Liver (tissue), 9 donors: Measurements from ENCODE around the gene CXCL6. TPM values are rescaled to one million over a fixed set of nuclear protein-coding genes. Genes with fewer than 3 reads are reported as not detected.

Source experiments
- DNase-seq: peaks from one replicate; pipeline ENCODE4 v3.0.0-alpha.2; 2017; ENCODE audit warnings: low spot score
- H3K27ac ChIP-seq, 2 donors: one replicate each; pipeline ENCODE4 v1.7.0; 2013; ENCODE audit warnings: inconsistent platforms in 2 of 2, low read length in 2 of 2, control low read depth in 1 of 2, low read depth in 1 of 2, mild to moderate bottlenecking in 1 of 2
- H3K27me3 ChIP-seq, 4 donors: one replicate each; pipeline versions ENCODE4 v1.6.1 to v1.7.0; 2013; ENCODE audit warnings: low read length in 3 of 4, inconsistent platforms in 1 of 4, mild to moderate bottlenecking in 1 of 4, moderate library complexity in 1 of 4; ENCODE audit not compliant: control insufficient read depth in 4 of 4, insufficient read depth in 4 of 4
- H3K36me3 ChIP-seq, 4 donors: one replicate each; pipeline versions ENCODE4 v1.6.1 to v1.7.0; 2013; ENCODE audit warnings: low read length in 3 of 4, mild to moderate bottlenecking in 3 of 4, low read depth in 1 of 4, moderate library complexity in 1 of 4; ENCODE audit not compliant: control insufficient read depth in 4 of 4, insufficient read depth in 3 of 4
- H3K4me1 ChIP-seq, 4 donors: one replicate each; pipeline versions ENCODE4 v1.6.1 to v1.7.0; 2013; ENCODE audit warnings: low read length in 3 of 4, mild to moderate bottlenecking in 3 of 4, moderate library complexity in 1 of 4; ENCODE audit not compliant: control insufficient read depth in 4 of 4, insufficient read depth in 4 of 4
- H3K4me3 ChIP-seq, 3 donors: one replicate each; pipeline versions ENCODE4 v1.6.1 to v1.7.0; 2013; ENCODE audit warnings: low read length in 3 of 3, control low read depth in 1 of 3, low read depth in 1 of 3, mild to moderate bottlenecking in 1 of 3
- H3K9ac ChIP-seq, 2 donors: one replicate each; pipeline ENCODE4 v1.7.0; 2013; ENCODE audit warnings: low read length in 2 of 2, mild to moderate bottlenecking in 2 of 2, moderate library complexity in 2 of 2, control low read depth in 1 of 2, low read depth in 1 of 2
- H3K9me3 ChIP-seq, 4 donors: one replicate each; pipeline versions ENCODE4 v1.6.1 to v1.7.0; 2013; ENCODE audit warnings: low read length in 3 of 4; ENCODE audit not compliant: control insufficient read depth in 4 of 4
- EGR1 ChIP-seq, 2 donors: IDR thresholded peaks; 2 replicates each; pipeline ENCODE4 v1.6.1; 2016 to 2018; ENCODE audit warnings: antibody characterized with exemption in 2 of 2, low read depth in 2 of 2
- FOXA1 ChIP-seq: IDR thresholded peaks from 2 replicates; pipeline ENCODE4 v1.6.1; 2016; ENCODE audit warnings: antibody characterized with exemption
- HNF4A ChIP-seq, 2 donors: conservative IDR thresholded peaks; 2 replicates each; pipeline ENCODE4 v1.6.1; 2016; ENCODE audit warnings: antibody characterized with exemption in 2 of 2, mild to moderate bottlenecking in 2 of 2
- HNF4G ChIP-seq: IDR thresholded peaks from 2 replicates; pipeline ENCODE4 v1.6.1; 2016; ENCODE audit warnings: antibody characterized with exemption
- RAD21 ChIP-seq, 2 donors: IDR thresholded peaks; 2 replicates each; pipeline ENCODE4 v1.6.1; 2016; ENCODE audit warnings: antibody characterized with exemption in 2 of 2, mild to moderate bottlenecking in 2 of 2
- RXRA ChIP-seq, 2 donors: IDR thresholded peaks; 2 replicates each; pipeline ENCODE4 v1.6.1; 2017 to 2018; ENCODE audit warnings: antibody characterized with exemption in 2 of 2, mild to moderate bottlenecking in 1 of 2
- TAF1 ChIP-seq: conservative IDR thresholded peaks from 2 replicates; pipeline ENCODE4 v1.6.1; 2016; ENCODE audit warnings: antibody characterized with exemption, mild to moderate bottlenecking
- WGBS: extraction: QIAGEN DNeasy Blood & Tissue Kit; methylation state at CpG from one replicate; pipeline ENCODE4 v1.1.7; 2013; 5-methylcytosine and 5-hydroxymethylcytosine counted together
- polyA plus RNA-seq, 2 donors: library from polyadenylated mRNA; stranded (reverse) in 1 of 2; unstranded in 1 of 2; fragments of 200-250 nt in 1 of 2; fragments of >200 nt in 1 of 2; fragmentation: Nextera tagmentation in 1 of 2; extraction: Ambion mirVana in 1 of 2; gene quantifications; one replicate each; pipeline versions ENCODE4 v1.2.1 to v1.2.3, GENCODE V29; 2013 to 2015
- total RNA-seq, 2 donors: library from RNA; depleted of rRNA; stranded (reverse); fragments of >200 nt; gene quantifications; one replicate each; pipeline ENCODE4 v1.2.3, GENCODE V29; 2014
- TF ChIP-seq, protein P1 (sequence below): IDR thresholded peaks from 2 replicates; pipeline ENCODE4 v1.6.1; 2016; ENCODE audit warnings: antibody characterized with exemption
- TF ChIP-seq, protein P2 (sequence below): IDR thresholded peaks from 2 replicates; pipeline ENCODE4 v1.6.1; 2016; ENCODE audit warnings: antibody characterized with exemption
- TF ChIP-seq, protein P3 (sequence below): fragments of 150-350 bp; IDR thresholded peaks from 2 replicates; pipeline ENCODE4 v1.5.1; 2017; ENCODE audit warnings: improper control_type of control experiment, low read depth, low read length; ENCODE audit not compliant: missing input control
- TF ChIP-seq, protein P4 (sequence below): IDR thresholded peaks from 2 replicates; pipeline ENCODE4 v1.6.1; 2016; ENCODE audit warnings: antibody characterized with exemption, mild to moderate bottlenecking
- TF ChIP-seq, protein P5 (sequence below): IDR thresholded peaks from 2 replicates; pipeline ENCODE4 v1.6.1; 2016; ENCODE audit warnings: antibody characterized with exemption
- donor health status: healthy.
- donor health status: healthy.
- donor health status: healthy.
- donor health status: healthy.
- donor health status: healthy.

Gene CXCL6
- total and polyA plus RNA-seq, 4 donors, result 0.19 to 5.5 (median 3.2) TPM

DNA sequence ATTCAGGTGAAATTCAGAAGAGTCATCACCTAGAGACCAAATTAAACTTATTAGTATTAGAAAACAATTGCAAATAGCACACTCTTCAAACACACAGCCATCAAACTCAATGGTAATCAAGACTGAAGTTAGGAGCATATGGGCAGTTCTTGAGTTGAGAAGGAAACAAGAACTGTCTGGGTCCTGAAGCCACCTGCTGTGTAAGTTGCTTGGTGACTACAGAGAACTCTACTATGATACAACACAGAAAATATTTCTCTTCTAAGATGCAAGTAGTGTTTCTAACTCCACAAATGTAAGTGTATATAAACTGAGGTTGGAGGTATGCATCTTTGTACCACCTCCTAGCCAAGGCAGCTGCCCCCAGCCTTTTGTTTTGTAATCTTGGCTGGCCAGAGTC, 16.3 kb downstream of the CXCL6 start:
- Histone ChIP-seq H3K27ac (no peak overlapping the region), H3K4me3 (no peak overlapping the region), H3K36me3 (no peaks in the 10 kb centered on the region), H3K4me1 (peaks cover 3 to 34% (median 11%) of the 10 kb centered on the region in 4 donors), H3K9me3 (no peaks in the 10 kb centered on the region), H3K27me3 (no peaks in the 10 kb centered on the region), H3K9ac (no peak overlapping the region)
- DNase-seq, result no peak
- TF ChIP-seq RXRA (IDR thresholded peaks at IDR 0.05) (no peak), RAD21 (IDR thresholded peaks at IDR 0.05) (no peak), EGR1 (IDR thresholded peaks at IDR 0.05; ENCODE audit: low read depth in 2 of 2) (no peak), HNF4G (no peak), FOXA1 (no peak), TAF1 (no peak), HNF4A (conservative IDR thresholded peaks at IDR 0.05) (no peak)
- TF ChIP-seq, protein P1, sequence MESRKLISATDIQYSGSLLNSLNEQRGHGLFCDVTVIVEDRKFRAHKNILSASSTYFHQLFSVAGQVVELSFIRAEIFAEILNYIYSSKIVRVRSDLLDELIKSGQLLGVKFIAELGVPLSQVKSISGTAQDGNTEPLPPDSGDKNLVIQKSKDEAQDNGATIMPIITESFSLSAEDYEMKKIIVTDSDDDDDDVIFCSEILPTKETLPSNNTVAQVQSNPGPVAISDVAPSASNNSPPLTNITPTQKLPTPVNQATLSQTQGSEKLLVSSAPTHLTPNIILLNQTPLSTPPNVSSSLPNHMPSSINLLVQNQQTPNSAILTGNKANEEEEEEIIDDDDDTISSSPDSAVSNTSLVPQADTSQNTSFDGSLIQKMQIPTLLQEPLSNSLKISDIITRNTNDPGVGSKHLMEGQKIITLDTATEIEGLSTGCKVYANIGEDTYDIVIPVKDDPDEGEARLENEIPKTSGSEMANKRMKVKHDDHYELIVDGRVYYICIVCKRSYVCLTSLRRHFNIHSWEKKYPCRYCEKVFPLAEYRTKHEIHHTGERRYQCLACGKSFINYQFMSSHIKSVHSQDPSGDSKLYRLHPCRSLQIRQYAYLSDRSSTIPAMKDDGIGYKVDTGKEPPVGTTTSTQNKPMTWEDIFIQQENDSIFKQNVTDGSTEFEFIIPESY, result no peak
- TF ChIP-seq, protein P2, sequence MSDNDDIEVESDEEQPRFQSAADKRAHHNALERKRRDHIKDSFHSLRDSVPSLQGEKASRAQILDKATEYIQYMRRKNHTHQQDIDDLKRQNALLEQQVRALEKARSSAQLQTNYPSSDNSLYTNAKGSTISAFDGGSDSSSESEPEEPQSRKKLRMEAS, result no peak
- TF ChIP-seq, protein P3, sequence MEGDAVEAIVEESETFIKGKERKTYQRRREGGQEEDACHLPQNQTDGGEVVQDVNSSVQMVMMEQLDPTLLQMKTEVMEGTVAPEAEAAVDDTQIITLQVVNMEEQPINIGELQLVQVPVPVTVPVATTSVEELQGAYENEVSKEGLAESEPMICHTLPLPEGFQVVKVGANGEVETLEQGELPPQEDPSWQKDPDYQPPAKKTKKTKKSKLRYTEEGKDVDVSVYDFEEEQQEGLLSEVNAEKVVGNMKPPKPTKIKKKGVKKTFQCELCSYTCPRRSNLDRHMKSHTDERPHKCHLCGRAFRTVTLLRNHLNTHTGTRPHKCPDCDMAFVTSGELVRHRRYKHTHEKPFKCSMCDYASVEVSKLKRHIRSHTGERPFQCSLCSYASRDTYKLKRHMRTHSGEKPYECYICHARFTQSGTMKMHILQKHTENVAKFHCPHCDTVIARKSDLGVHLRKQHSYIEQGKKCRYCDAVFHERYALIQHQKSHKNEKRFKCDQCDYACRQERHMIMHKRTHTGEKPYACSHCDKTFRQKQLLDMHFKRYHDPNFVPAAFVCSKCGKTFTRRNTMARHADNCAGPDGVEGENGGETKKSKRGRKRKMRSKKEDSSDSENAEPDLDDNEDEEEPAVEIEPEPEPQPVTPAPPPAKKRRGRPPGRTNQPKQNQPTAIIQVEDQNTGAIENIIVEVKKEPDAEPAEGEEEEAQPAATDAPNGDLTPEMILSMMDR, result no peak
- TF ChIP-seq, protein P4, sequence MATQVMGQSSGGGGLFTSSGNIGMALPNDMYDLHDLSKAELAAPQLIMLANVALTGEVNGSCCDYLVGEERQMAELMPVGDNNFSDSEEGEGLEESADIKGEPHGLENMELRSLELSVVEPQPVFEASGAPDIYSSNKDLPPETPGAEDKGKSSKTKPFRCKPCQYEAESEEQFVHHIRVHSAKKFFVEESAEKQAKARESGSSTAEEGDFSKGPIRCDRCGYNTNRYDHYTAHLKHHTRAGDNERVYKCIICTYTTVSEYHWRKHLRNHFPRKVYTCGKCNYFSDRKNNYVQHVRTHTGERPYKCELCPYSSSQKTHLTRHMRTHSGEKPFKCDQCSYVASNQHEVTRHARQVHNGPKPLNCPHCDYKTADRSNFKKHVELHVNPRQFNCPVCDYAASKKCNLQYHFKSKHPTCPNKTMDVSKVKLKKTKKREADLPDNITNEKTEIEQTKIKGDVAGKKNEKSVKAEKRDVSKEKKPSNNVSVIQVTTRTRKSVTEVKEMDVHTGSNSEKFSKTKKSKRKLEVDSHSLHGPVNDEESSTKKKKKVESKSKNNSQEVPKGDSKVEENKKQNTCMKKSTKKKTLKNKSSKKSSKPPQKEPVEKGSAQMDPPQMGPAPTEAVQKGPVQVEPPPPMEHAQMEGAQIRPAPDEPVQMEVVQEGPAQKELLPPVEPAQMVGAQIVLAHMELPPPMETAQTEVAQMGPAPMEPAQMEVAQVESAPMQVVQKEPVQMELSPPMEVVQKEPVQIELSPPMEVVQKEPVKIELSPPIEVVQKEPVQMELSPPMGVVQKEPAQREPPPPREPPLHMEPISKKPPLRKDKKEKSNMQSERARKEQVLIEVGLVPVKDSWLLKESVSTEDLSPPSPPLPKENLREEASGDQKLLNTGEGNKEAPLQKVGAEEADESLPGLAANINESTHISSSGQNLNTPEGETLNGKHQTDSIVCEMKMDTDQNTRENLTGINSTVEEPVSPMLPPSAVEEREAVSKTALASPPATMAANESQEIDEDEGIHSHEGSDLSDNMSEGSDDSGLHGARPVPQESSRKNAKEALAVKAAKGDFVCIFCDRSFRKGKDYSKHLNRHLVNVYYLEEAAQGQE, result no peak

DNA sequence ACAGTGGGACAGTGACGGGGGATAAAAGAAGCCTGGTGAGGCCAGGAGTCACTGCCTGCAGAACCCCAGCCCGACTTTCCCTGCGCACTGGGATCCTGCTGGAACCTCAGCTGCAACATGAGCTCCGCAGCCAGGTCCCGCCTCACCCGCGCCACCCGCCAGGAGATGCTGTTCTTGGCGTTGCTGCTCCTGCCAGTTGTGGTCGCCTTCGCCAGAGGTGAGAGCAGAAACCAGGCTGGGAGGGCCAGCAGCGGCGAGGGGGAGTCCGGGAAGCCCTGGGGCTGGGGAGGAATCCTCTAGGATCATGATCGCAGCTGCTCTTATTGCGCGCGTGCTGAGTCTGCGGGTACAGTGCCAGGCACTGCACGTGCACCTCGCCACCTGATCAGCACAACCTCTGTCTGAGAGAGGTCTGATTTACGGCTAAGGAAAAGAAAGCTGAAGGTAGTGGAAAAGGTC, 16.8 kb downstream of the CXCL6 start, which contains the start of gene PF4V1:
PF4V1 (plus strand) TSS at position 51 of the 459 bp plus-strand sequence; CDS start at position 118, 67 bp downstream.
- 20% methylated on average over 22 of the region's 22 CpGs for WGBS
- no peak within 1 kb of the TSS for H3K27ac ChIP-seq
- H3K36me3 ChIP-seq, result no peaks in the 10 kb centered on the region
- H3K9ac ChIP-seq, result no peak within 1 kb of the TSS
- H3K9me3 ChIP-seq, result no peaks in the 10 kb centered on the region
- no peak for DNase-seq
- H3K4me1 ChIP-seq, result peaks cover 3 to 29% (median 11%) of the 10 kb centered on the region in 4 donors
- no peak for TF ChIP-seq FOXA1
- peak in 1 of 2 donors; percentile 8 for TF ChIP-seq RAD21 (IDR thresholded peaks at IDR 0.05)
- TF ChIP-seq, protein P5, sequence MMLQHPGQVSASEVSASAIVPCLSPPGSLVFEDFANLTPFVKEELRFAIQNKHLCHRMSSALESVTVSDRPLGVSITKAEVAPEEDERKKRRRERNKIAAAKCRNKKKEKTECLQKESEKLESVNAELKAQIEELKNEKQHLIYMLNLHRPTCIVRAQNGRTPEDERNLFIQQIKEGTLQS, result no peak
- H3K4me3 ChIP-seq, result no peak within 1 kb of the TSS
- no peaks in the 10 kb centered on the region for H3K27me3 ChIP-seq
